GM21576 (cell line): Measurements from ENCODE around the gene TTYH1.

Experiments used
- ATAC-seq: cut with Tn5 transposase; IDR thresholded peaks from one replicate; pipeline ENCODE4 v1.9.1; 2021; ENCODE audit warnings: mild to moderate bottlenecking, moderate library complexity; ENCODE audit not compliant: unreplicated experiment

The TTYH1 gene

DNA sequence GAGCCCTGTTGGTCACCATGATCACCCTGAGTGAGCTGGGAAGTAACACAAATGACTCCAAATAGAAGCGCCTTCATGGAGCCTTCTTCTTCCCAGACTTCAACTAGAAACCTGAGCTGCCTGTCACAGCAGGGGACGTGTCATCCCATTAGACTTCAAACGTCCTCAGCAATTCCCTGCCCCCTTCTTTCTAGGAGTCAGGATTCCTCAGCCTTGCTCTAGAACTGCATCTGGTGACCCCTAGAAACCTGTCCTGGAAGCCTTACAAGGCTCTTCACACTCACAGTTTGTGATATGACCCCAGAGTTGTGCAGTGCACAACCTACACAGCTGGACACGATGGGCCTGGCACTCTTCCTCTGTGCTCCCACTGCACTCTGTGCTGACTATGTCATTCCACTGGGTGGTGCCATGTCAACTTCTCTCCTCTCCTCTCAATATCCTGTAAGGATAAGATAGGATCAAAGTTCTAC, 23.6 kb upstream of the TTYH1 start:
- no peak for ATAC-seq

DNA sequence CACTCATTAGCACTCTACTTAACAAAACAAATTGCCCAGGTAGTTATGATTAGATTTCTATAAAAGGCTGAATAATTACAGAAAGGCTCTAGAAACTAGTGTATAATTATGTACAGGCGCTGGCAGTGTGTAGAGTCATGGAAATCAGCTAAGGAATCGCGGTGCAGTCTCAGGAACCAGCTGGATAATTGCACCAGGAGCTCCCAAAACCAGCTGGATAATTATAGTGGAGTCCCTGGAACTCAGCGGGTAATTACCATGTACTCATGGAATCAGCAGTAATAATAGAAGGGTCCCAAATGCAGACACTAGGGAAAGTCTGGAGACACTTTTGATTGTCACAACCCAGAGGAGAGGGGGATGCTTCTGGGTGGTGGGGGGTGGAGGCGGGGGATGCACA, 23.2 kb upstream of the TTYH1 start:
- no peak for ATAC-seq

DNA sequence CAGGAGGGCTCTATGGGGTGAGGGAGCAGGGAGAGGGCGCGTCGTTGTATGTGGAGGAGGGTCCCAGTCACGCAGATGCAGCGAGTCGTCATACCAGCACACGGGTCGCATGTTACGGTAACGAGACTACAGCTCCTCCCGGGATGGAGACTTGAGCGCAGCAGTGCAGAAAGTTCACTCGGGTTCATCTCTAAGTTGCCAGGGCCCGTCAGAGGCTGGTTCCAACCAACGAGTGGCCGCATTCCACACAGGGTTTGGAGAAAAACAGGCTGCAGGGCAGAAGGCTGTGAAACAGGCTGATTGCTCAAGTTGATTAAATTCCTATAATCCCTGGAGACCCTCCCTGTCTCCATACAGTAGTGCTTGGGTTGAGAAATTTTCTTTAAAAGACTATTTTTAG, 21.9 kb upstream of the TTYH1 start:
- ATAC-seq: no peak

DNA sequence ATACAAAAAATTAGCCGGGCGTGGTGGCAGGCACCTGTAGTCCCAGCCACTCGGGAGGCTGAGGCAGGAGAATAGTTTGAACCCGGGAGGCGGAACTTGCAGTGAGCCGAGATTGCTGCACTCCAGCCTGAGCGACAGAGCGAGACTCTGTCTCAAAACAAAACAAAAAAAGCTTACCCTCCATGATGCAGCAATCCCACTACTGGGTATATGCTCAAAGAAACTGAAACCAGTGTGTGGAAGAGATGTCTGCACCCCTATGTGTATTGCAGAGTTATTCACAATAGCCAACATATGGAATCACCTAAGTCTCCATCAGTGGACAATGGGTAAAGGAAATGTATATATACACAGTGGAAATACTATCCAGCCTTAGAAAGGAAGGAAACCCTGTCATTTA, 19.6 kb upstream of the TTYH1 start:
- no peak for ATAC-seq

DNA sequence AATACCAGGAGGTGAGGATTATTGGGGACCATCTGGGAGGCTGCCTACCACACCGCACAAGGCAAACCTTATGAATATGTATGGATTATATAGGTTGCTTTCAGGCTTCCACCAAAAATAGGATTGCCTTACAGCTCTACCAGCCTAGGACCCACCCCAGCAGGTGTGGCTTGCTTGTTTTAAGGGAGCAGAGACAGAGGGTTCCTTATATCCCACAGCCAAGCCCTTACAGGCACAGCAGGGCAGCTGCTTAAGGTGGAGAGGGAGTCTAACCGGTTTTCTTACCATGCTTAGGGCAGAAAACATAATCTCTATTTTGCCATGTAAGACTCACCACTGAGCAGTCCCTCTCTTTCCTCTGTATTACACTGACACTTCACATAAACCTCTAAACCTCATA, 16.1 kb upstream of the TTYH1 start:
- ATAC-seq: no peak

DNA sequence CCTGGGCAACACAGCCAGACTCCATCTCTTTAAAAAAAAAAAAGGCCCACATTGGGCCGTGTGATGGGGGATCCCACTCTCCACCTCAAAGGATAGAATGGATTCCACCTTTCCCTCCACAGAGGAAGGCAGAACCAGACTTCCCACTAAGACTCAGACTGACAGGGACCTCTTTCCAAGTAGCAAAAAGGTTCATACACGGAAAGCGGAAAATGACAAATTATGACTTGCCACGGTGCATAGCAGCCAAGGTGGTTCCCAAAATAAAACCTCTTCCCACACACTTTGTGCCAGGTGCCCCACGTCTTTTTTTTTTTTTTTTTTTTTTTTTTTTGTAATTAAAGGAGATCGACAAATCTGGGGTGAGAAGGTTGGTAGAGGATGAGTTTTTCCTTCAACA, 14.4 kb upstream of the TTYH1 start:
- ATAC-seq: no peak

DNA sequence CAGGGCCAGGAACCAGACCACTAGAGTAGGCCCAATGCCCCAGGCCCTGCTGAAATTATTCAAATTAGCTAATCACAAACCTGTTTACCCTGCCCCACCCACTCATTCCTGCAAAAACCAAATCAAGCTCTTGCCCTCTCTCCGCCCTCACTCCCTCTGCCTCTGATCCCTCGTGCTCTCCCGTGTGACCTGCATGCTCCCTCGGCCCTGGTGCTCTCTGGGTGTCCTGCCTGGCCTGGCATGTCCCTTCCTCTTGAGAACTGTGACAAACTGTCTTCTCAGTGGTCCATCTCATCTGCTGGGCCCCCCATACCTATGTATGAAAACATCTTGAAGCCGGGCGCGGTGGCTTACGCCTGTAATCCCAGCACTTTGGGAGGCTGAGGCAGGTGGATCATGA, 12.2 kb upstream of the TTYH1 start:
- no peak for ATAC-seq

DNA sequence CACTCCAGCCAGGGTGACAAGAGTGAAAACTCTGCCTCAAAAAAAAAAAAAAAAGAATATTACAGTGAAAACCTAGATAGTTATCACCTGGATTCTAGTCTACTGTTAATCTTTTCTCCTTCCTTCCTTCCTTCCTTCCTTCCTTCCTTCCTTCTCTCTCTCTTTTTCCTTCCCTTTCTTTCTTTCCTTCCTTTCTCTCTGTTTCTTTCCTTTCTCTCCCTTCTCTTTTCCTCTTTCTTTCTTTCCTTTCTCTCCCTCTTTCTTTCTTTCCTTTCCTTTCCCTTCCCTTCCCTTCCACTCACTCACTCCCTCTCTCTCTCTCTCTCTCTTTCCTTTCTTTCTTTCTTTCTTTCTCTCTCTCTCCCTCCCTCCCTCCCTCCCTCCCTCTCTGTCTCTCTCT, 9.6 kb upstream of the TTYH1 start:
- no peak for ATAC-seq

DNA sequence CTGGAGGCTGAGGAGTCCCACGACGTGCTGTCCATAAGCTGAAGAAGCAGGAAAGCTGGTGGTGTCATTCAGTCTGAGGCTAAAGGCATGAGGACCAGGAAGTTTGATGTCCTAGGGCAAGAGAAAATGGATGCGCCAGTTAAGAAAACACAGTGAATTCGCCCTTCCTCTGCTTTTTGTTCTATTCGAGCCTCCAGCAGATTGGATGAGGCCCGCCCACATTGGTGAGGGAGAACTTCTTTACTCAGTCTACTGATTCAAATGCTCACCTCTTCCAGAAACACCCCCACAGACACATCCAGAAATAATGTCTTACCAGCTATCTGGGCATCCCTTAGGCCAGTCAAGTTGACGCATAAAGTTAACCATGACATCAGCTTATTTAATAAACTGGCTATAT, 7.5 kb upstream of the TTYH1 start:
- ATAC-seq: no peak

DNA sequence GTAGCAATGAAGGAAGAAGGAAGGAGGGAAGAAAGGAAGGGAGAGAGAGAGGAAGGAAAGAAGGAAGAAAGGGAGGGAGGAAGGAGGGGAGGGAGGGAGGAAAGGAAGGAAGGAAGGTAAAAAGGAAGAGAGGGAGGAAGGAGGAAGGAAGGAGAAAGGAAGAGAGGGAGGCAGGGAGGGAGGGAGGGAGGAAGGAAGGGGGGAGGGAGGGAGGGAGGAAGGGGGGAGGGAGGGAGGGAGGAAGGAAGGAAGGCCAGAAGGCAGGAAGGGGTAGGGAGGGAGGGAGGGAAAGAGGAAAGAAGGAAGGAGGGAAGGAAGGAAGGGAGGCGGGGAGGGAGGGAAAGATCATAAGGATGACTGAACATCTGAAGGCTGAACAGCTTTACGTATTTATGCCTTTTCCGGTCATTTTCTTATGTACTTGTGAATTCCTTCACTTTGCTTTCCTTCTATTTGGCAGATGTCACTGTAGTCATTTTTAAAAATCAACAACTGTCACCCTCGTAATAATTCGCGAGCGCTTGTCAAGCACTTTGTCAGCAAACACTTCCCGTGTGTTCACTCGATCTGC, 6.7 kb upstream of the TTYH1 start:
- no peak for ATAC-seq

DNA sequence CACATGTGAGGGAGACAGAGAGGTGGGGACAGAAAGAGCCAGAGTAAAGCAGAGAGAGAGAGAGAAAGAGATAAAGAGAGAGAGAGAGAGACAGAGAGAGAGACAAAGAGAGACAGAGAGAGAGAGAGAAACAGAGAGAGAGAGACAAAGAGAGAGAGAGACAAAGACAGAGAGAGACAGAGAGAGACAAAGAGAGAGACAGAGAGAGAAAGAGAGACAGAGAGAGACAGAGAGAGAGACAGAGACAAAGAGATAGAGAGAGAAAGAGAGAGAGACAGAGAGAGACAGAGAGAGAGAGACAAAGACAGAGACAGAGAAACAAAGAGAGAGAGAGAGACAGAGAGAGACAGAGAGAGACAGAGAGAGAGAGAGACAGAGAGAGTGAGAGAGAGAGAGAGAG, 4.2 kb upstream of the TTYH1 start:
- ATAC-seq: no peak

DNA sequence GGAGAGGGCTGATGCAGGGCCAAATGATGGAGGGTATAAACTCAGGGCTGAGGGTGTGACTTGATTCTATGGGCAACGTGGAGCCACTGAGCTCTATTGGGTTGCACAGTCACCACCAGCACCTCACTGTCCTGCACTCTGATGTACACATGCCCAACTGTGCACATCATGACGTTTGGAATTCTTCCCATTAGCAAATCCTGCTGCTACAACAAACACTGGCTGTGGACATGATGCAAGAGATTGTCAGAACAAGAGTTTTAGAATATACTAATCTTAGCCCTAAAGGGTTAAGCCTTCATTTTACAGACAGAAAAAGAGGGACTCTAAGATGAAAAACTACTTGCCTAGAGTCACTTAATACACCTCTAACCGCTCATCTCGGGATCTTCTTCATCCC, 2.4 kb upstream of the TTYH1 start:
- ATAC-seq: no peak

DNA sequence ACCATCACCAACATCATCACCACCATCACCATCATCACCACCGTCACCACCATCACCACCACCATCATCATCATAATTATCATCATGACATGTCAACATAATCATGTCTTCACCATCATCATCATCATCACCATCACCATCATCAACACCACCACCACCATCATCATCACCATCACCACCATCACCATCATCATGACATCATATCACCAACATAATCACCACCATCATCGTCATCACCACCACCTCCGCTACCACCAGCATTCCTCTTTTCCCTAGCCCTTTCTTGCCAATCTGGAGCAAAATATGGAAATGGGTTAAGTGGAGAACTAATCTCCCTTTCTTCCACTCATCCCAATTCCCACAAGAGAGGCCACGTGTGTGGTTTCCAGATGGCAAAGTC, 1.1 kb upstream of the TTYH1 start:
- no peak for ATAC-seq

DNA sequence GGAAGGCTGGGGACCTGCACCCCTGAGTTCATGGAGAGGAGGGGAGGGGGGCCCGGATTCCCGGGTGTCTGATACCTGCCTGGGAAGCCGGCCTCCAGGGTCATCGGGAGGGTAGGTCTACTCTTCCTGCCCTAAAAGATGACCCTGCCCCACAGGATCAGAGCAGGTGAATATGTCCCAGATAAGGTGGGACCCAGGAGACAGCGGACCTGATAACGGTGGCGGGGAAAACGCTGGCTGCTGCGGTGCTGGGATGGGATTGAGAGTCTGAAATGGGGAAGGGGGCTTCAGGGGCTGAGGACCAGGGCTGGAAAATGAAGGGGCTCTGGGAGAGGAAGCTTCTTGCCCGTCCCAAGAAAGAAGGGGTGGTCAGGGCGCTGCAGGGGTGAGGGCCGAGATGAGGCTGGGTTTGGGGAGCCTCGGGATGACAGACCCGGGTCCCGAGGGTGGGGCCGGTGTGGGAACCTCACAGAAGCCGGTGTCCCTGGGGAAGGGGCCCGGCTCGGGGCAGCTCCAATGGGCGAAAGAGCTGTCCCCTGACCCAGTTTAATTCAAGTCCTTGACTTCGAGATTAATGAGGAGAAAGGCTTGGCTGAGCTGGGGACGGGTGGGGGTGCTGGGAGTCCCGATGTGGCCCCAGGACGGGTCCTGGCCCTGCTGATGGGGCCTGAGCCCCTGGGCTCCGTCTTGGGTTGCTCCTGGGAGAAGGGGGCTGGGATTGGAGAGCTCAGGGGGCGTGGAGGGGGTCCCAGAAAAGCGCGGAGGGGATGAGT, 823 bp downstream of the TTYH1 start:
- no peak for ATAC-seq

DNA sequence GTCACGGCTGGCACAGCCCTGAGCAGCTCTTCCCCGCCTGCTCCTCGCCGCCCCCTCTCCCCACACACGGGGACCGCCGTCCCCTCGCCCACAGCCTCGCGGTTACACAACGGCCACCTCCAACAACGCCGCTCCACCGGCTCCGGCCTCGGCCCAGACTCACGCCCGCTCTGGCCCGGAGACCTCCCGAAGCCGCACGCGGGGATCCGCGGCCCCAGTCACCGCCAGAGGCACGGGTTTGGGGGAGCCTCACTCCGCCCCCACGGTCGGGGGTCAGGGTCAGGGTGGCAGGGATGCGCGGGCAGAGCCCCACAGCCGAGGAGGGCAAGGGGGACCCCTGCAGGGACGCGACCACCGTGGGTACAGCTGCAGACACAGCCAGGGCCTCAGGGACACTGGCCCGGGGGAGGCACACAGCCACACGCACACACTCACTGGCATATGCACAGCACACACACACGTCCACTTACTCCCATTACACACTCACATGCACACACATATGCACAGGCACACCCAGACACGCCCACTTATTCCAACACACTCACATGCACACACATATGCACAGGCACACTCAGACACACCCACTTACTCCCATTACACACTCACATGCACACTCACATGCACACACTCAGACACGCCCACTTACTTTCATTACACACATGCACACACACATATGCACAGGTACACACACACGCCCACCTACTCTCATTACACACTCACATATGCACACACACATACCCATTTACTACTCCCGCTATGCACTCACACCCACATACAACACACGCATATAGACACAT, 1.6 kb downstream of the TTYH1 start:
- no peak for ATAC-seq

DNA sequence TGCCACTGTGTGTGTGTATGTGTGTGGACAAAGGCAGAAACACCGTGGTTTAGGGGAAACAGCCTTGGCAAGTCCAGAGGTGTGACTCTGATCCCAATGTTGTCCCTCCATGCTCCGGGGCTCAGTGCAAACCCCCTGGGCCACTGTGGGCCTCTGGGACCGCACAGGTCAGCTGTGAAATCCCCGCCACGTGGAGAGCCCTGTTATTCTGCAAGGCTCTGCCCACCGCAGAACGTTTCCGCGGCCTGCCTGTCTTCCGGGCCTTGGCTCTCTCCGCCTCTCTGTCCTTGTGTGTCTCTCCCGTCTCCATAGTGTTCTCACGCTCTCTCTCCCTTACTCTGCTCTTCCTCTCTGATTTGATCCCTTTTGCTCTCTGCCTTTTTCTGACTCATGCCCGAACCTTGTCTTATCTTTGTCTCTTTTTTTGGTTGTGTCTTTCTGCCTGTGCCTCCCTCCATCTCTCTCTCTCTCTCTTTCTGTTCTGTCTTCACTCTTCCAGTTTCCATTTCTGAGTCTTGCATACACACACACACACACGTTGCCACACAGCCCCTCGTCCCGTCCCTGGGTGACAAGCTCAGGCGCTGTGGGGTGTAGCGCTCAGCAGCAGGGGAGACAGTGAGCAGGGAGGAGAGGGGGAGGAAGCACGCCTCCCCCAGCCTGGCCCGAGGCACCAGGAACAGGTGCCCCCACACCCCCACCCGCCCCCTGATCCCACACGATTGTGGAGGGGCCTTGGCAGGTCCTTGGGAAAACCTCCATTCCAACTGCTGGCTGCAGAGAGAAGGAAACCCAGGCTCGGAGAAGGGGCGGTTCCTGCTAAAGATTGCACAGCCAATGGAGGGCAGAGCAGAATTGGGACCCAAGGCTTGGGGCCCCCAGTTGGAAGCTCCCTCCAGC, 3.0 kb downstream of the TTYH1 start:
- ATAC-seq: no peak

DNA sequence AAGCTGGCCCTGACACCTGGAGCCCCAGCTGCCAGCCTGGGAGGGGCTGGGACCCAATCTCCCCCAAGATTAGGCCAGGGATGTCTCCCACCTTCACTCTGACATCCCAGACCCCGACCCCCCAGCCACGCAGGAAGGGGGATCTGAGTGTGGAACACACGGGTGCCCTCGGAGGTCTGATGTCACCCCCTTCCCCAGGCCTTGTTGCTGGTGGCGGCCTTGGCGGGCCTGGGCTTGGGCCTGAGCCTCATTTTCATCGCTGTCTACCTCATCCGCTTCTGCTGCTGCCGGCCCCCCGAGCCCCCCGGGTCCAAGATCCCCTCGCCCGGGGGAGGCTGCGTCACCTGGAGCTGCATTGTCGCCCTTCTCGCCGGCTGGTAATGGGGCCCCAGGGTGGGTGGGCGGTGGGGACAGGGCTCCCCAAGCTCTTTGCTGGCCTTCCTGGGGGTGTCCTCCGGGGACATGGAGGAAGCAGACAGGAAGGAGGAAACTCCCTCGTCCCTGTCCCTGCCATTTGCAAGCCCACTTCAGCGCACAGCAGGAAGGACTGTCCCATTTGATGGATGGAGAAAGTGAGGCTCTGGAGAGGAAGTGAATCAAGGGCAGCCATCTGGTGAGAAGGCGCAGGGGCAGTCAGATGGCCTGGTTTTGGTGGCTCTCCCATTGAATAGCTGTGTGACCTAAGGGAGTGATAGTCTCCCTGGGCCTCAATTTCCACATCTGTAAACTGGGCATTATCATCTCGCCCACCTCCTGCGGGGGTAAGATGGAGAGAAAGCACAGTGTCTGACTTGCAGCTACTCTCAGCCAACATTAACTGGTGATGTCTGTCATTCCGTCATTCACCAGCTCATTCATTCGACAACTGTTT, 3.9 kb downstream of the TTYH1 start:
- ATAC-seq: no peak

DNA sequence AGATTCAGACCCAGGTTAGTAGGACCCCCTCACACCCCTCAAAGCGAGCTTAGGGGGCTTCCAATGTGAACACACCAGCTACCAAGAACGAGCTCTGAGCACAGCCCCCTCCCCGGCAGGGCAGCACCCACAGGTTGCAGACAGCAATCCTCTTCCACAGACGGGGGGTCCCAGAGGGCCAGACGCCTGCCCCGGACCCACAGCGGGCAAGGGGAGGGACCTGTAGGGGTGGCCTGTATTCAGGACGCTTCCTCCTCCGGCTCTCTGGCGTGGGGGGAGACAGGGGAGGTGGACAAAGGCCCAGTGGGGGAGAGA, 4.8 kb downstream of the TTYH1 start:
- no peak for ATAC-seq

DNA sequence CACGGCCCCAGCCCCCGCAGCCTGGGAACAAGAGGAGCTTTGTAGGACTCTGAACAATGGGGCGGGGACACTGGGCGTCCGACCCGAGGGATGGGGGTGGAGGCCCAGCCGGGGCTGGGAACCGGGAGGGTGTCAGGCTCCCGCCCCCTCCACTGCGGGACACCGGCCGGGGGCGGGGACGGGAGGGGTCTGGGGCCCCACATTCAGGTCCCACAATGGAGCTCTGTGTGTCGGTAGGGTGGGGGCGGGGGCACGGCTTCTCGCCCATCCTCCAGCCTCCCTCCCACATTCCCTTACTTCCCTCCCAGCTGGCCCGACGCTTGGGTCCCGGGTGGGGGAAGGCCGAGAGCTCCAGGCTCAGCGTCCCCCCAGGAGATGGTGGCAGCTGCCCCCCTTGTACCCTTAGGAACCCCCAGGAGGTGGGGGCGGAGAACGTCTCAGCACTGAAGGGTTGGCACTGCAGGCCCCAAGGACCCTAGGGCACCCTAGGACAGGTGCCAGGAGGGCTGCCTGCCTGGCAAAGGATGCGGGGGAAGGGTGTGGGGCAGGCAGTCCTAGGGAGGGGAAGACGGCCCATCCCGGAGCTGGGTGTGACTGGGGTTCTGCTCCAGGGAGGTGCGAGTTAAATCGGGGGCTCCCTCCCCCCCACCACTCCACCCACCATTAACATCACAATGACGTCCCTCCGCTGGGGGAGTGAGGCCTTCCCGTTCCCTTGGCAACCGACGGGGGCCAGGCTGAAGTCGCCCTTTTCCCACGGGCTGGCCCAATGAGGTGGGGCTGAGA, 5.3 kb downstream of the TTYH1 start:
- ATAC-seq: no peak

DNA sequence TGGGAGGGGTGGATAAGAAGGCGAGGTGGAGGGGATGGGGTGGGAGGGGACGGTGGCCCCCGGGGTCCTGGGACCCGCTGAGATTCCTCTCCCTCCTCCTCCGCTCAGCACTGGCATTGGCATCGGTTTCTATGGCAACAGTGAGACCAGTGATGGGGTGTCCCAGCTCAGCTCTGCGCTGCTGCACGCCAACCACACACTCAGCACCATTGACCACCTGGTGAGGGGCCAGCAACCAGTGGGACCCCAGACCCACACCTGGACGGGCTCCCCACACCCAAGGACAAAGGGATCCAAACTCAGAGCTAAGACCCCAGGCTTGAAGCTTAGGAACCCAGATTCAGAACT, 5.9 kb downstream of the TTYH1 start:
- ATAC-seq: no peak
